Naive B cell (primary cell): Measurements from ENCODE around the gene DROSHA. TPM values are rescaled to one million over a fixed set of nuclear protein-coding genes. Genes with fewer than 3 reads are reported as not detected.

ENCODE experiments used
- ATAC-seq, 2 donors: fragments of 150-1000 bp; cut with Tn5 transposase; 2 replicates each; pipeline ENCODE4 v1.10.0; 2021; ENCODE audit warnings: low read depth in 2 of 2, mild to moderate bottlenecking in 2 of 2, moderate library complexity in 2 of 2
- DNase-seq: peaks from one replicate; pipeline ENCODE4 v3.0.0; 2022
- H3K27ac Mint-ChIP-seq, 6 donors: one replicate each; pipeline ENCODE4 v1.8.0; 2020 to 2022; ENCODE audit warnings: mild to moderate bottlenecking in 6 of 6, mixed read lengths in 6 of 6, moderate library complexity in 5 of 6, inconsistent platforms in 2 of 6
- H3K27me3 Mint-ChIP-seq, 3 donors: one replicate each; pipeline ENCODE4 v1.8.0; 2021 to 2022; ENCODE audit warnings: mixed read lengths in 3 of 3, mild to moderate bottlenecking in 1 of 3
- H3K36me3 Mint-ChIP-seq, 2 donors: one replicate each; pipeline ENCODE4 v1.8.0; 2020 to 2022; ENCODE audit warnings: mixed read lengths in 2 of 2, inconsistent platforms in 1 of 2, mild to moderate bottlenecking in 1 of 2
- H3K4me1 Mint-ChIP-seq, 3 donors: one replicate each; pipeline ENCODE4 v1.8.0; 2020 to 2022; ENCODE audit warnings: mixed read lengths in 3 of 3, inconsistent platforms in 1 of 3, mild to moderate bottlenecking in 1 of 3, moderate library complexity in 1 of 3
- H3K4me3 Mint-ChIP-seq, 8 donors: one replicate each; pipeline ENCODE4 v1.8.0; 2020 to 2022; ENCODE audit warnings: mild to moderate bottlenecking in 8 of 8, mixed read lengths in 8 of 8, moderate library complexity in 8 of 8, inconsistent platforms in 2 of 8
- H3K9me3 Mint-ChIP-seq, 7 donors: one replicate each; pipeline ENCODE4 v1.8.0; 2020 to 2022; ENCODE audit warnings: mixed read lengths in 7 of 7, mild to moderate bottlenecking in 5 of 7, inconsistent platforms in 2 of 7, moderate library complexity in 1 of 7
- polyA plus RNA-seq, 6 donors: library from polyadenylated mRNA; unstranded; fragments of 300-500 nt; fragmentation: Illumina TruSeq; gene quantifications; one replicate each; pipeline ENCODE4 v1.2.3, GENCODE V29; 2021; ENCODE audit warnings: low read depth in 6 of 6

The DROSHA gene
- polyA plus RNA-seq, 6 donors from 2014 or later = 10.6 to 20.6 (median 13.8) TPM

DNA sequence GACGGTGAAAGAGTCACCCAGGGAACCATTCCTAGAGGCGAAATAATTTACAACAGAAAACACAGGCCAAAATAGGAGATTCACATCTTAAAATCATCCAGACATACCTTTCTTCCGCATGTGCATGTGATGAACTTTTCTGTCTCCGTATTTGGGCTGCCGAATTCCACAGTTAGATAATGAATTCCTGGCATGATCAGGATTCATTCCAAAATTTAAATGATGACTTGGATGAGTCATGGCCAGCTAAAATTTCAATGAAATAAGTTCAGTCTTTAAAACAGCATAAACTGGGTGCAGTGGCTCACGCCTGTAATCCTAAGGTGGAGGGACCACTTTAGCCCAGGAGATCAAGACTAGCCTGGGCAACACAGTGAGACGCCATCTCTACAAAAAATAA is 82.7 kb downstream of the DROSHA start:
- peaks cover 0 to 7% (median 1%) of the 10 kb centered on the region in 7 donors for H3K9me3 Mint-ChIP-seq
- ATAC-seq = no peak
- no peak for DNase-seq
- peaks cover 63 to 73% of the 10 kb centered on the region in 2 donors for H3K36me3 Mint-ChIP-seq
- H3K4me1 Mint-ChIP-seq = peaks cover 0 to 6% (median 3%) of the 10 kb centered on the region in 3 donors
- no peaks in the 10 kb centered on the region for H3K27me3 Mint-ChIP-seq
- H3K27ac Mint-ChIP-seq = peak overlapping the region in 1 of 6 donors; percentile 47
- H3K4me3 Mint-ChIP-seq = no peak overlapping the region

DNA sequence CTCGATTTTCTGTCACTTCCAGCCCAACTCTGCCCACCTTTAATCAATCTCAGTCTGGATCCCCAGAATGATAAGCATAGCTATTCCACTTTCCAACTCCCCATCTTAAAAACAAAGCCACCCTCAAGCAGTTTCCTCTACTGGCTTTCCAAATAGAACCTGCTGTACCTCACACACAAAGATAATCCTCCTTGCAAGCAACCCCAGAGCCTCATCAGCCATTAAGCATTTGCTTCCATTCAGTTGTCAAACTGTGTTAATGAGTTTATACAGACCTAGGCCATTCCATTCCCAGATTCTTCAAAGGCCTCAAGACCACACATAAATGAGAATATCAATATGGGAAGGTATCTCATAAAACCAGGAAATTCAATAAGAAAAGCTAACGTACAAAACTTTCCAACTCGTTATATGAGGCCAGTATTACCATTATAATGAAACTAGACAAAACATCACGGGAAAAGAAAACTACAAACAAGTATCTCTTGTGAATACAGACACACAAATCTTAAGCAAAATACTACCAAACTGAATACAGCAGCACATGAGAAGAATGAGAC is 86.8 kb downstream of the DROSHA start:
- Mint-ChIP-seq H3K4me1 (peaks cover 0 to 5% (median 3%) of the 10 kb centered on the region in 3 donors), H3K9me3 (peaks cover 0 to 3% (median 0%) of the 10 kb centered on the region in 7 donors), H3K36me3 (peaks cover 48 to 58% of the 10 kb centered on the region in 2 donors), H3K27me3 (no peaks in the 10 kb centered on the region), H3K4me3 (no peak overlapping the region), H3K27ac (peak overlapping the region in 1 of 6 donors; percentile 10)
- DNase-seq (no peak), ATAC-seq (no peak)

DNA sequence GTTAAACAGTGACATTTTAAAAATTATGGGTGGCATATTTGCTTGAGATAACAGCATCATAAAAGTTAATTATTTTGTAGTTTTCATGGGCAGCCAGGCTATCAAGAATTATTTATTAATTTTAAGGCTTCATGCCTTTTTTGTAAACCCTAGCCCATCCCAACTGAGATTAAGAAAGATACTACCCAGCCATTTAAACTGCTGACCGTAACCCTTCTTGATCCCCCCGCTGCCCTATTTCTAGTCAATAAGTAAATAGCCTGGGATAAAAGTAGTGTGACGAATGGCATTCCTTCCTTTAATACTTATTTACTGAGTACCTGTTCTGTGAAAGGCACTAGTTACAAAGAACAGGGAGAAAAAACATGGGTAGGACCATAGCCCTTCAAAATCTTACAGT is 88.3 kb downstream of the DROSHA start:
- H3K4me1 Mint-ChIP-seq = no peaks in the 10 kb centered on the region
- H3K27ac Mint-ChIP-seq = no peak overlapping the region
- no peaks in the 10 kb centered on the region for H3K27me3 Mint-ChIP-seq
- no peak for DNase-seq
- H3K4me3 Mint-ChIP-seq = no peak overlapping the region
- H3K36me3 Mint-ChIP-seq = peaks cover 43 to 45% of the 10 kb centered on the region in 2 donors
- no peak for ATAC-seq
- peaks cover 0 to 3% (median 0%) of the 10 kb centered on the region in 7 donors for H3K9me3 Mint-ChIP-seq

GRCh38 chr5:31442058-31442745 is 89.7 kb downstream of the DROSHA start:
- Mint-ChIP-seq H3K4me1 (no peaks in the 10 kb centered on the region), H3K36me3 (peaks cover 43 to 46% of the 10 kb centered on the region in 2 donors), H3K27me3 (no peaks in the 10 kb centered on the region)

DNA sequence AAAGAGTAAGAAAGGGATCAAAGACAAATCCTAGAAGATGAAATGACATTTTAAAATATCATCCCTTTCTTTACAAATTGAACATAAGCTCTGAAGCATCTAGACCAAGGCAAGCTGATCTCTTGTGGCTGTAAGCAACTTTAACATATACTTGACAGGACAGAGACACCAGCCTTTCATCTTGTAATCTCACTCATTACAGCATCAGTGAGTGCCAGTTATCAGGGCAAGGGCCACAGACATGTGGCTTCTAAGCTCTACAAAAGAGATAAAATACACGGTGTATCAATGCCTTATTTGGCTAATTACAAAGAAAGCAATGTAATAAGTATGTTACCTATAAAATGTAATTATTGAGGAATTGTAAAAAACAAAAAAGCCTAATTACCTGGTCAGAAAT is 95.0 kb downstream of the DROSHA start:
- no peak overlapping the region for H3K4me3 Mint-ChIP-seq
- DNase-seq = no peak
- H3K36me3 Mint-ChIP-seq = peaks cover 37 to 51% of the 10 kb centered on the region in 2 donors
- H3K4me1 Mint-ChIP-seq = no peaks in the 10 kb centered on the region
- H3K27ac Mint-ChIP-seq = no peak overlapping the region
- ATAC-seq = no peak
- H3K27me3 Mint-ChIP-seq = no peaks in the 10 kb centered on the region
- H3K9me3 Mint-ChIP-seq = no peaks in the 10 kb centered on the region

More at GRCh38 chr5:31442058-31442745, 89.7 kb downstream of the DROSHA start:
- no peak overlapping the region for H3K4me3 Mint-ChIP-seq
- no peak overlapping the region for H3K27ac Mint-ChIP-seq
- no peak for ATAC-seq
- no peak for DNase-seq
- peaks cover 0 to 2% (median 0%) of the 10 kb centered on the region in 7 donors for H3K9me3 Mint-ChIP-seq

DNA sequence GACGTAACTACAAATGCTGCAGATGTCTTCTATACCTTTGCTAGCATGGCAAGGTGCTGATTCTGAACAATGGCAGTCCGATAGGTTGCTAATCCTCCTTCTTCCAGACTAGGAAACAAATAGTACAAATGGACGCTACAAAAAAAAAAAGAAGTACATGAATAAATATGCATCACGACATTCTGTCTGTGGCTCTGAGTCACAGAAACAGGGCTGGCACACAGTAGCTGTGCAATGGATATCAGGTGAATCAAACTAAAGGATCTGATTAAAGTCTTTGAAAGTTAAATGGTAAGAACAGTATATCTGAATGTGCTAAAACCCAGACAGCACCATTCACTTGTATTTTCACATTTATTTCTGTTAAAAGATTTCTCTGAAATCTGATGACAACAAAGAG is 96.2 kb downstream of the DROSHA start:
- no peaks in the 10 kb centered on the region for H3K9me3 Mint-ChIP-seq
- H3K4me1 Mint-ChIP-seq = no peaks in the 10 kb centered on the region
- no peaks in the 10 kb centered on the region for H3K27me3 Mint-ChIP-seq
- H3K27ac Mint-ChIP-seq = no peak overlapping the region
- peaks cover 44 to 56% of the 10 kb centered on the region in 2 donors for H3K36me3 Mint-ChIP-seq
- H3K4me3 Mint-ChIP-seq = no peak overlapping the region
- ATAC-seq (no peak), DNase-seq (no peak)

DNA sequence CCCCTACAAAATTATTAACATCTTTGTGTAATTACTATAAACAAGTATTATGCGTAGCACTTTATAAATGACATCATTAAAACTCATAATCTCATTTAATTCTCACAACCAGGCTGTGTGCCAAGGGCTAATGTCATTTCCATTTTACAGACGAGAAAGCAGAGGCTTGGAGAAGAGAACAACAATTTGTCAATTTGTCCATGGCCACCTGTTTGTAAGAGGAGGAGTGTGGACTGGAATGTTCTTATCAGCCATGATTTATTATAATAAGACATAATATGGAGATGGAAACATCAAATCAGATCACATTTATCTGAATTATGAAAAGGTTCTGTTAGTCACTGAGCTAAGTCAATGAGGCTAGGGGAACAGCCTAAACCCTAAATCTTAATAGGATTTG is 97.0 kb downstream of the DROSHA start:
- H3K4me1 Mint-ChIP-seq = no peaks in the 10 kb centered on the region
- no peaks in the 10 kb centered on the region for H3K27me3 Mint-ChIP-seq
- no peaks in the 10 kb centered on the region for H3K9me3 Mint-ChIP-seq
- no peak for DNase-seq
- no peak overlapping the region for H3K4me3 Mint-ChIP-seq
- peaks cover 51 to 56% of the 10 kb centered on the region in 2 donors for H3K36me3 Mint-ChIP-seq
- no peak overlapping the region for H3K27ac Mint-ChIP-seq
- no peak for ATAC-seq

DNA sequence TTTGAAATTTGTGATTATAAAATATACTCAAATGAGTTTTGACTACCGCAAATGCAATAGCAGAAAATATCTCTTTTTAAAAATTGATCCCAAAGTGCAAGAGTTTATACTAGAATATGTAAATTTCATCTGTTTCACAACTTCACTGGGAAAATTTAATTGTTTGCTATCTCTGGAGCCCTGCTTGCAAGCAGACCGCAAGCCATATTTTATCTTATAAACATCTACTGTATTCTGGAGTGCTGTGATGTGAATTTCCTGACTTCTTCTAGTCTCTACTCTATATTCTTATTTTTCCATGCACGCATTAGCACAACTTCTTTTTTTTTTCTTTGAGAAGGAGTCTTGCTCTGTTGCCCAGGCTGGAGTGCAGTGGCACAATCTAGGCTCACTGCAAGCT is 98.7 kb downstream of the DROSHA start:
- no peak overlapping the region for H3K27ac Mint-ChIP-seq
- peaks cover 45 to 51% of the 10 kb centered on the region in 2 donors for H3K36me3 Mint-ChIP-seq
- no peaks in the 10 kb centered on the region for H3K4me1 Mint-ChIP-seq
- ATAC-seq = no peak
- H3K27me3 Mint-ChIP-seq = no peaks in the 10 kb centered on the region
- no peak overlapping the region for H3K4me3 Mint-ChIP-seq
- DNase-seq = no peak
- no peaks in the 10 kb centered on the region for H3K9me3 Mint-ChIP-seq

DNA sequence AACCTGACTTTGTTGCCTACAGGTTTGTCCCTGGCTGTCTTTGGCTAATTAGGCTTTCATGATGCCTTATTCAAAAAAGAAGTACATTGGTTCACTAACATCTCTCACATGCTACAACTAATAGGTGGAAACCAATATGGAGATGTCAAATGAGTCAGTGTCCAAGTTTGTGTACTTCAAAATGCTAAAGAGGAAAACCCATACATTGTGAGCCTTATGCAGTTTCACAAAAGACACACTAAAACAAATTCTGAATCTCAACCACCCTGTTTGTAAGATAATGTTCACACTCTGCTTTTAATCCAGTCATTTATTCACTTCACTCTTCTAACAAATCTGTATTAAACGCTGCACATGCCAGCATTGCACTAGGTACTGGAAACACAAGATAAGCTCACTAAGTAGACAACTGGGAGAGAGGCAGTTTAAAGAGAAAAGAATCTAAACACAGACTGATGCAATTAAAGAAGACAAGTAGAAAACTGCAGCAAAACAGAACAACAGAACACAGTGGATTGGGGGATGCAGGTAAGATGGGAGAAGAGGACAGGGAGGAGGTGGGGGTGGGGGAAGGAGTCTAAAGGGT is 104.1 kb downstream of the DROSHA start:
- no peaks in the 10 kb centered on the region for H3K4me1 Mint-ChIP-seq
- DNase-seq (no peak), ATAC-seq (no peak)
- no peaks in the 10 kb centered on the region for H3K27me3 Mint-ChIP-seq
- no peaks in the 10 kb centered on the region for H3K9me3 Mint-ChIP-seq
- peak overlapping the region in 1 of 6 donors; percentile 4 for H3K27ac Mint-ChIP-seq
- peaks cover 27 to 43% of the 10 kb centered on the region in 2 donors for H3K36me3 Mint-ChIP-seq
- H3K4me3 Mint-ChIP-seq = no peak overlapping the region

GRCh38 chr5:31427013-31427723 is 104.7 kb downstream of the DROSHA start:
- no peak overlapping the region for H3K4me3 Mint-ChIP-seq
- peak overlapping the region in 1 of 6 donors; percentile 23 for H3K27ac Mint-ChIP-seq
- no peaks in the 10 kb centered on the region for H3K27me3 Mint-ChIP-seq
- DNase-seq (no peak), ATAC-seq (no peak)
- no peaks in the 10 kb centered on the region for H3K9me3 Mint-ChIP-seq
- H3K4me1 Mint-ChIP-seq = no peaks in the 10 kb centered on the region
- H3K36me3 Mint-ChIP-seq = peaks cover 28 to 43% of the 10 kb centered on the region in 2 donors

DNA sequence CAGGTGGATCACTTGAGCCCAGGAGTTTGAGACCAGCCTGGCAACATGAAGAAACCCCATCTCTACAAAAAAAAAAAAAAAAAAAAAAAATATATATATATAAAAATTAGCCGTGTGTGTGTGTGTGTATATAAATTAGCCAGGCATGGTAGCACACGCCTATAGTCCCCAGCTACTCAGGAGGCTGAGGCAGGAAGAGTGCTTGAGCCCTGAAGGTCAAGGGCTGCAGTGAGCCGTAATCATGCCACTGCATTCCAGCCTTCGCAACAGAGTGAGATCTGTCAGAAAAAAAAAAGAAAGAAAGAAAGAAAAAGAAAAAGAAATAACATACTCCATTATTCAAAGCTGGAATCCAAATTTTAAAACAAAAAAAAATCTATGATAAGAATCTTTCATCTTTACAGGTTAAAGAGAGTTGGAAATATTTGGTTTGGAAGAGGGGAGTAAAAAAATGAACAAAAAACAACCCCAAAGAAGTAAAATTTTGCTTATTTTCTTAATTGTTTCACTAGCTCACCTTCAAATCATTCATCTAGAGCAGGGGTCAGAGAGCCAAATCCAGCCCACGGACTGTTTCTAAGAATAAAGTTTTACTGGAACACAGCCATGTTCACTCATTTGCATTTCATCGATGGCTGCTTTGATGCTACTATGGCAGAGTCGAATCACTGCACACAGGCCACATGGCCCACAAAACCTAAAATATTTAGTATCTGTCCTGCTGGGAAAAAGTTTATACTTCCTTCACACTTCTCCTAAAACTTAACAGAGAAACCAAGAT is 109.9 kb downstream of the DROSHA start:
- no peaks in the 10 kb centered on the region for H3K27me3 Mint-ChIP-seq
- peaks cover 31 to 41% of the 10 kb centered on the region in 2 donors for H3K36me3 Mint-ChIP-seq
- DNase-seq = no peak
- no peak for ATAC-seq
- no peaks in the 10 kb centered on the region for H3K4me1 Mint-ChIP-seq
- H3K4me3 Mint-ChIP-seq = no peak overlapping the region
- H3K9me3 Mint-ChIP-seq = no peaks in the 10 kb centered on the region
- peak overlapping the region in 3 of 6 donors; percentile 9 to 40 (median 12) for H3K27ac Mint-ChIP-seq

GRCh38 chr5:31417512-31417911 is 114.4 kb downstream of the DROSHA start:
- H3K4me3 Mint-ChIP-seq = no peak overlapping the region
- DNase-seq (no peak), ATAC-seq (no peak)
- H3K4me1 Mint-ChIP-seq = peaks cover 0 to 3% (median 0%) of the 10 kb centered on the region in 3 donors
- no peak overlapping the region for H3K27ac Mint-ChIP-seq
- no peaks in the 10 kb centered on the region for H3K27me3 Mint-ChIP-seq
- peaks cover 26 to 31% of the 10 kb centered on the region in 2 donors for H3K36me3 Mint-ChIP-seq
- H3K9me3 Mint-ChIP-seq = no peaks in the 10 kb centered on the region

GRCh38 chr5:31416547-31416946 is 115.3 kb downstream of the DROSHA start:
- Mint-ChIP-seq H3K27me3 (no peaks in the 10 kb centered on the region), H3K9me3 (no peaks in the 10 kb centered on the region), H3K4me3 (no peak overlapping the region), H3K4me1 (peaks cover 0 to 3% (median 0%) of the 10 kb centered on the region in 3 donors), H3K36me3 (peaks cover 25 to 36% of the 10 kb centered on the region in 2 donors), H3K27ac (no peak overlapping the region)
- DNase-seq (no peak), ATAC-seq (no peak)
